ENCODE measurements around the gene CALR. TPM values are rescaled to one million over a fixed set of nuclear protein-coding genes. Genes with fewer than 3 reads are reported as not detected.
A peak's percentile ranks its signal among the peaks of the same experiment; 100 is the strongest.

Gene CALR
- total and polyA plus RNA-seq, 9 of the 15 experiments (the other 6 are each of a cell fraction or from before 2014, with no cell fraction given): 126 to 811 (median 642) TPM

GRCh38 chr19:12974301-12975220 is 36.2 kb downstream of the CALR start (continued):
- TF ChIP-seq, protein P1, sequence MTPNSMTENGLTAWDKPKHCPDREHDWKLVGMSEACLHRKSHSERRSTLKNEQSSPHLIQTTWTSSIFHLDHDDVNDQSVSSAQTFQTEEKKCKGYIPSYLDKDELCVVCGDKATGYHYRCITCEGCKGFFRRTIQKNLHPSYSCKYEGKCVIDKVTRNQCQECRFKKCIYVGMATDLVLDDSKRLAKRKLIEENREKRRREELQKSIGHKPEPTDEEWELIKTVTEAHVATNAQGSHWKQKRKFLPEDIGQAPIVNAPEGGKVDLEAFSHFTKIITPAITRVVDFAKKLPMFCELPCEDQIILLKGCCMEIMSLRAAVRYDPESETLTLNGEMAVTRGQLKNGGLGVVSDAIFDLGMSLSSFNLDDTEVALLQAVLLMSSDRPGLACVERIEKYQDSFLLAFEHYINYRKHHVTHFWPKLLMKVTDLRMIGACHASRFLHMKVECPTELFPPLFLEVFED (CRISPR knock-in tag; conservative IDR thresholded peaks at IDR 0.05): no peak
- TF ChIP-seq NFE2 (IDR thresholded peaks at IDR 0.05; ENCODE audit: low read depth) (no peak), NR1H2 (CRISPR knock-in tag; IDR thresholded peaks at IDR 0.05) (no peak), UBTF (IDR thresholded peaks at IDR 0.05; ENCODE audit: borderline replicate concordance in 1 of 2, low read depth in 2 of 2, low read length in 2 of 2) (no peak), ZNF584 (CRISPR knock-in tag; IDR thresholded peaks at IDR 0.05; ENCODE audit: low read depth) (no peak), ZNF280A (IDR thresholded peaks at IDR 0.05; ENCODE audit: low read depth, partially characterized antibody) (no peak), BRD4 (IDR thresholded peaks at IDR 0.05) (no peak), ZNF274 (IDR thresholded peaks at IDR 0.05; ENCODE audit: borderline replicate concordance, low read depth, low read length) (no peak), ATF7 (IDR thresholded peaks at IDR 0.05) (peak; percentile 83), ZNF24 (IDR thresholded peaks at IDR 0.05) (no peak), ETS2 (tag; IDR thresholded peaks at IDR 0.05; ENCODE audit: borderline replicate concordance, poor library complexity, severe bottlenecking) (no peak), CREB3L1 (IDR thresholded peaks at IDR 0.05; ENCODE audit: borderline replicate concordance, low read depth) (no peak), CHCHD3 (CRISPR knock-in tag; IDR thresholded peaks at IDR 0.05) (no peak), HEY1 (CRISPR knock-in tag; IDR thresholded peaks at IDR 0.05; ENCODE audit: borderline replicate concordance) (no peak), BRF2 (IDR thresholded peaks at IDR 0.05; ENCODE audit: borderline replicate concordance, insufficient read depth, insufficient read length) (no peak), ZNF785 (CRISPR knock-in tag; IDR thresholded peaks at IDR 0.05) (no peak)
- TF ChIP-seq, protein P2, sequence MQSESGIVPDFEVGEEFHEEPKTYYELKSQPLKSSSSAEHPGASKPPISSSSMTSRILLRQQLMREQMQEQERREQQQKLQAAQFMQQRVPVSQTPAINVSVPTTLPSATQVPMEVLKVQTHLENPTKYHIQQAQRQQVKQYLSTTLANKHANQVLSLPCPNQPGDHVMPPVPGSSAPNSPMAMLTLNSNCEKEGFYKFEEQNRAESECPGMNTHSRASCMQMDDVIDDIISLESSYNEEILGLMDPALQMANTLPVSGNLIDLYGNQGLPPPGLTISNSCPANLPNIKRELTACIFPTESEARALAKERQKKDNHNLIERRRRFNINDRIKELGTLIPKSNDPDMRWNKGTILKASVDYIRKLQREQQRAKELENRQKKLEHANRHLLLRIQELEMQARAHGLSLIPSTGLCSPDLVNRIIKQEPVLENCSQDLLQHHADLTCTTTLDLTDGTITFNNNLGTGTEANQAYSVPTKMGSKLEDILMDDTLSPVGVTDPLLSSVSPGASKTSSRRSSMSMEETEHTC (IDR thresholded peaks at IDR 0.05): no peak
